K562 (cell line): ENCODE measurements around the gene MAP3K7. TPM values are rescaled to one million over a fixed set of nuclear protein-coding genes. Genes with fewer than 3 reads are reported as not detected.

ENCODE experiments used
- ASH1L ChIP-seq: fragments of 450-650 bp; IDR thresholded peaks from 2 replicates; pipeline ENCODE4 v1.6.1; 2018; ENCODE audit warnings: borderline replicate concordance, mild to moderate bottlenecking, low read depth; ENCODE audit not compliant: partially characterized antibody
- BACH1 ChIP-seq: fragments of 200-800 bp; sonication (Bioruptor generic); IDR thresholded peaks from 2 replicates; pipeline ENCODE4 v1.6.1; 2016; ENCODE audit warnings: missing genetic modification characterization, missing compliant biosample characterization
- BDP1 ChIP-seq: IDR thresholded peaks from 3 replicates; pipeline ENCODE4 v1.6.1; 2011; ENCODE audit not compliant: insufficient read length, insufficient read depth
- HNRNPH1 ChIP-seq: fragments of 200-400 bp; formaldehyde crosslinking; optimal IDR thresholded peaks from 2 replicates; pipeline ENCODE3; 2017; ENCODE audit warnings: low read depth, mild to moderate bottlenecking, low read length, moderate library complexity
- MEF2A ChIP-seq: IDR thresholded peaks from 2 replicates; pipeline ENCODE4 v1.6.1; 2011; ENCODE audit warnings: low read depth, mild to moderate bottlenecking, low read length, moderate library complexity; ENCODE audit not compliant: control insufficient read depth
- MEIS2 ChIP-seq: fragments of 450-650 bp; IDR thresholded peaks from 2 replicates; pipeline ENCODE4 v1.6.1; 2014; ENCODE audit warnings: mild to moderate bottlenecking; ENCODE audit not compliant: partially characterized antibody
- NCOA2 ChIP-seq, 2 experiments: fragments of 450-650 bp; IDR thresholded peaks; 2 replicates each; pipeline ENCODE4 v1.6.1; 2018; ENCODE audit warnings: mild to moderate bottlenecking in 2 of 2, moderate library complexity in 1 of 2; ENCODE audit not compliant: partially characterized antibody in 2 of 2
- NR2F6 ChIP-seq: fragments of 450-650 bp; formaldehyde crosslinking; IDR thresholded peaks from 2 replicates; pipeline ENCODE4 v1.4.0; 2020; ENCODE audit warnings: mild to moderate bottlenecking
- PML ChIP-seq: IDR thresholded peaks from 2 replicates; pipeline ENCODE4 v1.6.1; 2012; ENCODE audit warnings: low read length, inconsistent platforms
- SREBF1 ChIP-seq: fragments of 150-350 bp; IDR thresholded peaks from 2 replicates; pipeline ENCODE4 v1.6.1; 2014; ENCODE audit warnings: antibody characterized with exemption, low read depth, low read length, borderline replicate concordance
- SRF ChIP-seq, 2 experiments: fragments of 250-450, 450-650 bp in 1 of 2; sonication (Bioruptor Pico) in 1 of 2; sonication (generic) in 1 of 2; formaldehyde crosslinking; IDR thresholded peaks; 2 replicates each; pipeline versions ENCODE4 v1.5.0 to v1.5.1; 2020 to 2022; ENCODE audit warnings: mild to moderate bottlenecking in 1 of 2, missing genetic modification reagents in 1 of 2
- XRCC3 ChIP-seq: fragments of 450-650 bp; IDR thresholded peaks from 2 replicates; pipeline ENCODE4 v1.6.1; 2017; ENCODE audit warnings: mild to moderate bottlenecking, moderate library complexity
- ZNF124 ChIP-seq: sonication (generic); formaldehyde crosslinking; IDR thresholded peaks from 2 replicates; pipeline ENCODE4 v1.8.1; 2022; ENCODE audit warnings: missing genetic modification reagents
- ZNF133 ChIP-seq: fragments of 250-450 bp; sonication (Bioruptor Pico); IDR thresholded peaks from 2 replicates; pipeline ENCODE4 v1.4.0; 2020; ENCODE audit warnings: mild to moderate bottlenecking
- ZNF263 ChIP-seq: sonication (generic); formaldehyde crosslinking; IDR thresholded peaks from 2 replicates; pipeline ENCODE4 v1.8.0; 2022; ENCODE audit warnings: mild to moderate bottlenecking, missing genetic modification reagents, borderline replicate concordance
- ZNF431 ChIP-seq: sonication (generic); formaldehyde crosslinking; IDR thresholded peaks from 2 replicates; pipeline ENCODE4 v1.8.0; 2022; ENCODE audit warnings: mild to moderate bottlenecking, missing genetic modification reagents
- ZNF584 ChIP-seq: fragments of 200-800 bp; sonication (Bioruptor generic); IDR thresholded peaks from 2 replicates; pipeline ENCODE4 v1.6.1; 2016; ENCODE audit warnings: low read depth, mild to moderate bottlenecking, missing genetic modification characterization, missing compliant biosample characterization
- ZNF644 ChIP-seq: fragments of 200-800 bp; sonication (Bioruptor generic); IDR thresholded peaks from 2 replicates; pipeline ENCODE4 v1.6.1; 2016; ENCODE audit warnings: low read depth, missing genetic modification characterization, missing compliant biosample characterization
- ZNF79 ChIP-seq: fragments of 250-450 bp; sonication (Bioruptor Pico); IDR thresholded peaks from 2 replicates; pipeline ENCODE4 v1.4.0; 2020; ENCODE audit warnings: low read depth, mild to moderate bottlenecking, moderate library complexity
- polyA plus RNA-seq, 8 experiments: library from polyadenylated mRNA; depleted of rRNA in 4 of 8; stranded (reverse) in 5 of 8; unstranded in 3 of 8; fragments of >200 nt; fragmentation: Nextera tagmentation in 2 of 8; fragmentation: Illumina TruSeq in 1 of 8; extraction: Ambion mirVana in 2 of 8; extraction: Trizol in 1 of 8; gene quantifications; 2 replicates each; pipeline versions ENCODE4 v1.2.1 to v1.2.3, GENCODE V29; 2011 to 2014; ENCODE audit warnings: inconsistent platforms in 1 of 8, missing spikeins in 1 of 8
- total RNA-seq, 7 experiments: library from RNA; depleted of rRNA in 6 of 7; stranded (reverse); fragments of >200 nt in 6 of 7; fragmentation: Illumina TruSeq in 2 of 7; extraction: Trizol in 2 of 7; gene quantifications; 2 replicates each; pipeline versions ENCODE4 v1.2.1 to v1.2.3, GENCODE V29; 2011 to 2021; ENCODE audit warnings: low replicate concordance in 1 of 7
- TF ChIP-seq, protein P1 (sequence below): fragments of 250-450 bp; sonication (Bioruptor Pico); IDR thresholded peaks from 2 replicates; pipeline ENCODE4 v1.8.0; 2022; ENCODE audit warnings: moderate library complexity, mild to moderate bottlenecking, inconsistent platforms
- TF ChIP-seq, protein P2 (sequence below), 2 experiments: fragments of 200-800 bp in 1 of 2; sonication (Bioruptor generic) in 1 of 2; sonication (generic) in 1 of 2; formaldehyde crosslinking in 1 of 2; IDR thresholded peaks in 1 of 2; conservative IDR thresholded peaks in 1 of 2; 2 replicates each; pipeline versions ENCODE4 v1.5.0 to v1.6.1; 2016 to 2020; ENCODE audit warnings: missing compliant biosample characterization in 1 of 2, missing genetic modification characterization in 1 of 2, missing genetic modification reagents in 1 of 2
- TF ChIP-seq, protein P3 (sequence below): fragments of 450-650 bp; formaldehyde crosslinking; IDR thresholded peaks from 2 replicates; pipeline ENCODE4 v1.4.0; 2020; ENCODE audit warnings: mild to moderate bottlenecking
- TF ChIP-seq, protein P4 (sequence below): fragments of 250-450 bp; sonication (Bioruptor Pico); IDR thresholded peaks from 2 replicates; pipeline ENCODE4 v1.4.0; 2020; ENCODE audit warnings: borderline replicate concordance

The MAP3K7 gene
- total and polyA plus RNA-seq, 9 of the 15 experiments (the other 6 are each of a cell fraction or from before 2014, with no cell fraction given) = 13.4 to 60.9 (median 34.8) TPM

DNA sequence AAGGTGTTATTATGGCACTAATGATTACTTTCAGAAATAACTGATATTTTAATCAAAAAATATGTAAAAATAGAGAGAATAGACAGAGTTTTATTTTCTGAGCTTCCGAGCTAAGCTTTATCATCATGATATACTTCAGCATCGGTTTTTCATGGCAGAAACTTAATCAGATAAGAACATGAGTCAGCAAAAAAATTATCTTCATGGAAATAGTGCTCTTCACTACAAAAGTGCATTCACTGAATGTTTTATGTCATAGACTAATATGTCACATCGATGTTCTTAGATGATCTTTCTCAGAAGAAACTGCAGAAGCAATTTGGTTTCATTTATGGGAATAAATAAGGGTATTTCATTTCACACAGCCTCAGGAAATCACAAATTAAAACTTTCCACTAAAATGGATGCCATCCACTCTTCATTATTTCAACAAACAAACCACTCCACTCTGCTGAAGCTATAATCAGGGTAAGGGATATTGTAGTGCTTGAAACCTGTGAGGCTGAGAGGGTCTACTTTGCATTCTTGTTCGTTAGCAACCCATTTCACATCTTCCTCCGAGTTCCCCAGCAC, 10.2 kb upstream of the MAP3K7 start (continued):
- TF ChIP-seq PML (no peak), ZNF124 (CRISPR knock-in tag) (no peak), ZNF263 (CRISPR knock-in tag) (no peak), MEF2A (no peak), SREBF1 (no peak), NCOA2 (IDR thresholded peaks at IDR 0.05; ENCODE audit: partially characterized antibody in 2 of 2) (no peak), BACH1 (tag) (peak; percentile 97), NR2F6 (CRISPR knock-in tag) (no peak), ASH1L (no peak), SRF (CRISPR knock-in tag; IDR thresholded peaks at IDR 0.05) (no peak), BDP1 (no peak), ZNF644 (peak; percentile 66; the same call in 1 of the 2 replicates), MEIS2 (peak; percentile 23), HNRNPH1 (no peak), ZNF133 (CRISPR knock-in tag) (no peak), ZNF584 (CRISPR knock-in tag) (0 out of 2 replicates have a peak, but pooled peaks have one; percentile 46), XRCC3 (no peak), ZNF79 (CRISPR knock-in tag) (no peak), ZNF431 (CRISPR knock-in tag) (no peak)
- TF ChIP-seq, protein P1, sequence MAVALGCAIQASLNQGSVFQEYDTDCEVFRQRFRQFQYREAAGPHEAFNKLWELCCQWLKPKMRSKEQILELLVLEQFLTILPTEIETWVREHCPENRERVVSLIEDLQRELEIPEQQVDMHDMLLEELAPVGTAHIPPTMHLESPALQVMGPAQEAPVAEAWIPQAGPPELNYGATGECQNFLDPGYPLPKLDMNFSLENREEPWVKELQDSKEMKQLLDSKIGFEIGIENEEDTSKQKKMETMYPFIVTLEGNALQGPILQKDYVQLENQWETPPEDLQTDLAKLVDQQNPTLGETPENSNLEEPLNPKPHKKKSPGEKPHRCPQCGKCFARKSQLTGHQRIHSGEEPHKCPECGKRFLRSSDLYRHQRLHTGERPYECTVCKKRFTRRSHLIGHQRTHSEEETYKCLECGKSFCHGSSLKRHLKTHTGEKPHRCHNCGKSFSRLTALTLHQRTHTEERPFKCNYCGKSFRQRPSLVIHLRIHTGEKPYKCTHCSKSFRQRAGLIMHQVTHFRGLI = peak; percentile 52; the same call in 1 of the 2 replicates
- TF ChIP-seq, protein P2, sequence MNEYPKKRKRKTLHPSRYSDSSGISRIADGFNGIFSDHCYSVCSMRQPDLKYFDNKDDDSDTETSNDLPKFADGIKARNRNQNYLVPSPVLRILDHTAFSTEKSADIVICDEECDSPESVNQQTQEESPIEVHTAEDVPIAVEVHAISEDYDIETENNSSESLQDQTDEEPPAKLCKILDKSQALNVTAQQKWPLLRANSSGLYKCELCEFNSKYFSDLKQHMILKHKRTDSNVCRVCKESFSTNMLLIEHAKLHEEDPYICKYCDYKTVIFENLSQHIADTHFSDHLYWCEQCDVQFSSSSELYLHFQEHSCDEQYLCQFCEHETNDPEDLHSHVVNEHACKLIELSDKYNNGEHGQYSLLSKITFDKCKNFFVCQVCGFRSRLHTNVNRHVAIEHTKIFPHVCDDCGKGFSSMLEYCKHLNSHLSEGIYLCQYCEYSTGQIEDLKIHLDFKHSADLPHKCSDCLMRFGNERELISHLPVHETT (CRISPR knock-in tag; conservative IDR thresholded peaks at IDR 0.05 in 1 of 2, IDR thresholded peaks at IDR 0.05 in 1 of 2) = no peak
- TF ChIP-seq, protein P3, sequence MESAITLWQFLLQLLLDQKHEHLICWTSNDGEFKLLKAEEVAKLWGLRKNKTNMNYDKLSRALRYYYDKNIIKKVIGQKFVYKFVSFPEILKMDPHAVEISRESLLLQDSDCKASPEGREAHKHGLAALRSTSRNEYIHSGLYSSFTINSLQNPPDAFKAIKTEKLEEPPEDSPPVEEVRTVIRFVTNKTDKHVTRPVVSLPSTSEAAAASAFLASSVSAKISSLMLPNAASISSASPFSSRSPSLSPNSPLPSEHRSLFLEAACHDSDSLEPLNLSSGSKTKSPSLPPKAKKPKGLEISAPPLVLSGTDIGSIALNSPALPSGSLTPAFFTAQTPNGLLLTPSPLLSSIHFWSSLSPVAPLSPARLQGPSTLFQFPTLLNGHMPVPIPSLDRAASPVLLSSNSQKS (CRISPR knock-in tag) = no peak
- TF ChIP-seq, protein P4, sequence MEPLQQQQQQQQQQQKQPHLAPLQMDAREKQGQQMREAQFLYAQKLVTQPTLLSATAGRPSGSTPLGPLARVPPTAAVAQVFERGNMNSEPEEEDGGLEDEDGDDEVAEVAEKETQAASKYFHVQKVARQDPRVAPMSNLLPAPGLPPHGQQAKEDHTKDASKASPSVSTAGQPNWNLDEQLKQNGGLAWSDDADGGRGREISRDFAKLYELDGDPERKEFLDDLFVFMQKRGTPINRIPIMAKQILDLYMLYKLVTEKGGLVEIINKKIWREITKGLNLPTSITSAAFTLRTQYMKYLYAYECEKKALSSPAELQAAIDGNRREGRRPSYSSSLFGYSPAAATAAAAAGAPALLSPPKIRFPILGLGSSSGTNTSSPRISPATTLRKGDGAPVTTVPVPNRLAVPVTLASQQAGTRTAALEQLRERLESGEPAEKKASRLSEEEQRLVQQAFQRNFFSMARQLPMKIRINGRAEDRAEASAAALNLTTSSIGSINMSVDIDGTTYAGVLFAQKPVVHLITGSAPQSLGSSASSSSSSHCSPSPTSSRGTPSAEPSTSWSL (CRISPR knock-in tag) = no peak
